ENCODE results near the gene UBE4B. TPM values are rescaled to one million over a fixed set of nuclear protein-coding genes. Genes with fewer than 3 reads are reported as not detected.
A peak's percentile ranks its signal among the peaks of the same experiment; 100 is the strongest.

UBE4B gene
- total and polyA plus RNA-seq, 7 donors = 28.8 to 90.9 (median 48.5) TPM

DNA sequence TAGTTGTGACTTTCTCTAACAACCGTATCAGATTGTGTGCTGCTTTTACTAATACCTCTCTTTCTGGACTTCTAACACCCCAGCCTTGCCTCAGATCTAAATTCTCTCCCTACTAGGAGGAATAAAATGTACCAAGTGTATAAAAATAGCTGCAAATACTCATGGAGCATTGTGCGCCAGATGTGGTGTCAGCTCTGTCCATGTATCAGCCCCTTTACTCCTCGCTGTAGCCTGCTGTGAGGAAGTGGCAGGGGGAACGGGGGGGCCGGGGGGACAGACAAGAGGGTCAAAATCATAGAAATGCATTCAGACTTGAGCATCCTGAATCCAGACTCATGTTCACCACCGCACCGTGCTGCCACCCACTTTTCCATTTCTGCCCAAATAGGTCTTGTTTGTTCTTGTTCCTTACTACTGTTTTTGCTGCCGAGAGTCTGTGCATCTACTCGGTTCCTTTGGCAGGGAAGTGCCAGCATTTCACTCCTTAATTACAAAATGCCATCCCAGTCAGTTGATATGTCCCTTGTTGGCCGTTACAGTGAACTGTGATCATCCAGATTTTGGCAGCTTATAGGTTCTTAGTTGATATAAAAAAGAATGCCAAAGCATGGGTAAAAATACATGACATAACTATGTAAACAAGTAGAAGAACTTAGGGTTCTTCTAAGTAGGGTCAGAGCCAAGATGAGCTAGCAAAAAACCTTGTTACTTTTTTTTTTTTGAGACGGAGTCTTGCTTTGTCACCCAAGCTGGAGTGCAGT is 76.4 kb downstream of the UBE4B start:
- DNase-seq (peak in 1 of 2 donors; percentile 70), ATAC-seq (peak; percentile 60 to 83 (median 74))
- TF ChIP-seq, protein P1, sequence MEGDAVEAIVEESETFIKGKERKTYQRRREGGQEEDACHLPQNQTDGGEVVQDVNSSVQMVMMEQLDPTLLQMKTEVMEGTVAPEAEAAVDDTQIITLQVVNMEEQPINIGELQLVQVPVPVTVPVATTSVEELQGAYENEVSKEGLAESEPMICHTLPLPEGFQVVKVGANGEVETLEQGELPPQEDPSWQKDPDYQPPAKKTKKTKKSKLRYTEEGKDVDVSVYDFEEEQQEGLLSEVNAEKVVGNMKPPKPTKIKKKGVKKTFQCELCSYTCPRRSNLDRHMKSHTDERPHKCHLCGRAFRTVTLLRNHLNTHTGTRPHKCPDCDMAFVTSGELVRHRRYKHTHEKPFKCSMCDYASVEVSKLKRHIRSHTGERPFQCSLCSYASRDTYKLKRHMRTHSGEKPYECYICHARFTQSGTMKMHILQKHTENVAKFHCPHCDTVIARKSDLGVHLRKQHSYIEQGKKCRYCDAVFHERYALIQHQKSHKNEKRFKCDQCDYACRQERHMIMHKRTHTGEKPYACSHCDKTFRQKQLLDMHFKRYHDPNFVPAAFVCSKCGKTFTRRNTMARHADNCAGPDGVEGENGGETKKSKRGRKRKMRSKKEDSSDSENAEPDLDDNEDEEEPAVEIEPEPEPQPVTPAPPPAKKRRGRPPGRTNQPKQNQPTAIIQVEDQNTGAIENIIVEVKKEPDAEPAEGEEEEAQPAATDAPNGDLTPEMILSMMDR (IDR thresholded peaks at IDR 0.05) = no peak
- intact Hi-C loops (cut with DNase I) = no loop called here
- peak overlapping the region; percentile 64 for H3K27ac ChIP-seq
- 41 to 58% (median 48%) methylated on average over 11 of the region's 11 CpGs for WGBS, 3 donors
- no peaks in the 10 kb centered on the region for H3K27me3 ChIP-seq (ENCODE audit: insufficient read depth in 3 of 3, low read length in 2 of 3)
- H3K4me1 ChIP-seq = peaks cover 21% of the 10 kb centered on the region
- no peaks in the 10 kb centered on the region for H3K9me3 ChIP-seq
- peaks cover 4 to 44% of the 10 kb centered on the region in 2 donors for H3K36me3 ChIP-seq (ENCODE audit: insufficient read depth in 1 of 2, low read depth in 1 of 2)
- H3K4me3 ChIP-seq = peak overlapping the region; percentile 19

DNA sequence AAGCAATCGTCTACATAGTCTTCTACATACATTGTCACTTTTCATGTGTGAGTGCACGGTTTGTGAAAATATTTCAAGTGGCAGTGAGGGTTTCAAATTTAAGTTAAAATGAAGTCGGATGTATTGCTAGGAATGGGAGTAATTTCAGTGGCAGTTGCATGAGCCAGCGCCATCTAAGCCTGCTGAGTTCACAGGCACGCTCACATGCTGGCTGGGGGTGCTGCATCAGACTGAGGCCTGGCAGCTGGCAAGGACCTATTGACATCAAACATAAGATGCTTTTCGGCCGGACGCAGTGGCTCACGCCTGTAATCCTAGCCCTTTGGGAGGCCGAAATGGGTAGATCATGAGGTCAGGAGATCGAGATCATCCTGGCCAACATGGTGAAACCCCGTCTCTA is 80.7 kb downstream of the UBE4B start:
- no peak for DNase-seq
- Histone ChIP-seq H3K36me3 (ENCODE audit: insufficient read depth in 1 of 2, low read depth in 1 of 2) (peaks cover 0 to 39% of the 10 kb centered on the region in 2 donors), H3K4me3 (no peak overlapping the region), H3K9me3 (no peaks in the 10 kb centered on the region), H3K27me3 (ENCODE audit: insufficient read depth in 3 of 3, low read length in 2 of 3) (no peaks in the 10 kb centered on the region), H3K4me1 (peaks cover 4% of the 10 kb centered on the region), H3K27ac (no peak overlapping the region)
- TF ChIP-seq, protein P1 (IDR thresholded peaks at IDR 0.05) = no peak
- WGBS, 3 donors = 71 to 88% (median 73%) methylated on average over 12 of the region's 12 CpGs
- no peak for ATAC-seq
- intact Hi-C loops (cut with DNase I) = no loop called here

DNA sequence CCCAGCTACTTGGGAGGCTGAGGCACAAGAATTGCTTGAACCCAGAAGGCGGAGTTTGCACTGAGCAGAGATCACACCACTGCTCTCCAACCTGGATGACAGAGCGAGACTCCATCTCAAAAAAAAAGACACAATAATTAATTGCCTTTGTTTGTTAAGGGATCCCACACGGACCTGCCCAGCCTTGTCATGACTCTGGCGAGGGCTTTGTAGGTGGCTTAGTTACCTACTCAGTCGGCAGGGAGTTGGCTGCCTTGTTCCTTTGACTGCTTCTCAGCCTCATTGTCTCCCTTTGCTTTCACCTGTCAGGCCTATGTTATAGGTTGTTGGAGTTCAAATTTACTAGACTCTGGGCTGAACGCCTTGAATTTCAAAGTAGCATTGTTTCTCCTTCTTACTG is 82.0 kb downstream of the UBE4B start:
- intact Hi-C loops (cut with DNase I) = no loop called here
- no peak overlapping the region for H3K4me3 ChIP-seq
- no peaks in the 10 kb centered on the region for H3K4me1 ChIP-seq
- TF ChIP-seq, protein P1 (IDR thresholded peaks at IDR 0.05) = no peak
- no peak overlapping the region for H3K27ac ChIP-seq
- H3K27me3 ChIP-seq (ENCODE audit: insufficient read depth in 3 of 3, low read length in 2 of 3) = no peaks in the 10 kb centered on the region
- ATAC-seq (no peak), DNase-seq (no peak)
- H3K36me3 ChIP-seq (ENCODE audit: insufficient read depth in 1 of 2, low read depth in 1 of 2) = peaks cover 0 to 45% of the 10 kb centered on the region in 2 donors
- no peaks in the 10 kb centered on the region for H3K9me3 ChIP-seq
- WGBS, 3 donors = 90 to 94% (median 92%) methylated on average over 6 of the region's 6 CpGs

DNA sequence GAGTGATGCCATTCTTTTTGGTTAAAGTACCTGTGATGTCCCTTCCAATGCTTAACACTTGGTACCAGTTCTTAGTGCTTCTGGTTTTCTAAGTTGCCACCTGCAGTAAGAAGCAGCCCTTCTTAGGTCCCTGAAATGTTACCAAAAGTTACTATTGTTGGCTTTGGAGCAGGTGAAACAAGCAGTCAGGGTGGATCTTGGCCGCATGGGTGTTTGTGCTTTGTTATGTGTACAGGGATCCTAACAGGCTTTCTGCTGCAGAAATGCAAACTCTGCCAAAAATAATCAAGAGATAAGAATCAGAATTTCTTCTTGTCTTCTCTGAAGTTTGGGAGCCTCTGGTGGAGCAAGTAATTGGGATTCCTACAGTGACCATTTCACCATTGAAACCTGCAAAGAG is 84.4 kb downstream of the UBE4B start:
- H3K27ac ChIP-seq = no peak overlapping the region
- TF ChIP-seq, protein P1 (IDR thresholded peaks at IDR 0.05) = no peak

More for the DNA sequence above, 84.4 kb downstream of the UBE4B start:
- Histone ChIP-seq H3K4me1 (no peaks in the 10 kb centered on the region), H3K36me3 (ENCODE audit: insufficient read depth in 1 of 2, low read depth in 1 of 2) (peaks cover 4 to 62% of the 10 kb centered on the region in 2 donors), H3K9me3 (no peaks in the 10 kb centered on the region), H3K4me3 (no peak overlapping the region), H3K27me3 (ENCODE audit: insufficient read depth in 3 of 3, low read length in 2 of 3) (no peaks in the 10 kb centered on the region)
- 82 to 90% (median 90%) methylated on average over 1 of the region's 1 CpG for WGBS, 3 donors
- ATAC-seq (no peak), DNase-seq (no peak)
- intact Hi-C loops (cut with DNase I) = no loop called here
